ENCODE measurements around the gene SFTA2. TPM values are rescaled to one million over a fixed set of nuclear protein-coding genes. Genes with fewer than 3 reads are reported as not detected.
"Not testable (repeated sequence)": the region's sequence is repeated elsewhere in the genome, so short reads cannot be mapped to it uniquely, and the experiment has no call there.

SFTA2 gene
- total RNA-seq, 2 donors from 2014 or later: not detected

DNA sequence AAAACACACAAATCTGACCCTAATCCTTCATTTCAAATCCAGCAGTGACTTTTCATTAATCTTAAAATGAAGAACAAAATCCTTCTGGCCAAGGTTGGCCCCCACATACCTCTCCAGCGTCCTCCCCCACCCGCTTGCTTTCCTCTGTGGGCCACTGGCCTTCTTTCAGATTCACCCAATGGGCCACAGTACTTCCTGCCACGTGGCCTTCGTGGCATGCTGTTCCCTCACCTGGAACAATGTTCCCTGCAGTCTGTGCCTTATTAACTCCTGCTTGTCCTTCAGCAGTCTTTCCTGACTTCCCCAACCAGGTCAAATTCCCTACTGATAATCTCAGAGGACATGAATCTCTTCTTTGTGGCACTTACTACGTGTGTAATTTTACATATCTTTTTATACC, 29.3 kb downstream of the SFTA2 start:
- H3K4me1 ChIP-seq (ENCODE audit: control insufficient read depth in 1 of 2, low read depth in 2 of 2): peaks cover 0 to 5% of the 10 kb centered on the region in 2 donors
- no peaks in the 10 kb centered on the region for H3K27me3 ChIP-seq (replicated peaks; ENCODE audit: insufficient read depth)
- H3K4me3 ChIP-seq: no peak overlapping the region
- no peak for ATAC-seq (ENCODE audit: insufficient number of reproducible peaks, low FRiP score, low read depth)
- no peaks in the 10 kb centered on the region for H3K9me3 ChIP-seq
- TF ChIP-seq, protein P1, sequence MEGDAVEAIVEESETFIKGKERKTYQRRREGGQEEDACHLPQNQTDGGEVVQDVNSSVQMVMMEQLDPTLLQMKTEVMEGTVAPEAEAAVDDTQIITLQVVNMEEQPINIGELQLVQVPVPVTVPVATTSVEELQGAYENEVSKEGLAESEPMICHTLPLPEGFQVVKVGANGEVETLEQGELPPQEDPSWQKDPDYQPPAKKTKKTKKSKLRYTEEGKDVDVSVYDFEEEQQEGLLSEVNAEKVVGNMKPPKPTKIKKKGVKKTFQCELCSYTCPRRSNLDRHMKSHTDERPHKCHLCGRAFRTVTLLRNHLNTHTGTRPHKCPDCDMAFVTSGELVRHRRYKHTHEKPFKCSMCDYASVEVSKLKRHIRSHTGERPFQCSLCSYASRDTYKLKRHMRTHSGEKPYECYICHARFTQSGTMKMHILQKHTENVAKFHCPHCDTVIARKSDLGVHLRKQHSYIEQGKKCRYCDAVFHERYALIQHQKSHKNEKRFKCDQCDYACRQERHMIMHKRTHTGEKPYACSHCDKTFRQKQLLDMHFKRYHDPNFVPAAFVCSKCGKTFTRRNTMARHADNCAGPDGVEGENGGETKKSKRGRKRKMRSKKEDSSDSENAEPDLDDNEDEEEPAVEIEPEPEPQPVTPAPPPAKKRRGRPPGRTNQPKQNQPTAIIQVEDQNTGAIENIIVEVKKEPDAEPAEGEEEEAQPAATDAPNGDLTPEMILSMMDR (IDR thresholded peaks at IDR 0.05): no peak
- H3K36me3 ChIP-seq: peaks cover 7% of the 10 kb centered on the region
- no peak for DNase-seq (ENCODE audit: low spot score)
- no peak overlapping the region for H3K27ac ChIP-seq

DNA sequence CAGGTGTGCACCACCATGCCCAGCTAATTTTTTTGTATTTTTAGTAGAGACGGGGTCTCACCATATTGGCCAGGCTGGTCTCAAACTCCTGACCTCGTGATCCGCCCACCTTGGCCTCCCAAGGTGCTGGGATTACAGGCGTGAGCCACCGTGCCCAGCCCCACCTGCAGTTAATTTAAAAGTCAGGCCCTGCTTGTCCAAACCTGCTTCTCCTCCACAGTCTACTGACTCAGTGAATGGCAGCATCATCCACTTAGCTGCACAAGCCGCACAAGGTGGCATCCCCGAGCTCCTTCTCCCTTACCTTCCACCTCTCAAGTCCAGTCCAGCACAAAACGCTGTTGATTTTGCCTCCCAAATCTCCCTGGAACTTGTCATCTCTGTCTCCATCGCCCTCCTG, 29.8 kb downstream of the SFTA2 start:
- not testable (repeated sequence) for H3K4me3 ChIP-seq; H3K4me1 ChIP-seq (ENCODE audit: control insufficient read depth in 1 of 2, low read depth in 2 of 2); ATAC-seq (ENCODE audit: insufficient number of reproducible peaks, low FRiP score, low read depth)

DNA sequence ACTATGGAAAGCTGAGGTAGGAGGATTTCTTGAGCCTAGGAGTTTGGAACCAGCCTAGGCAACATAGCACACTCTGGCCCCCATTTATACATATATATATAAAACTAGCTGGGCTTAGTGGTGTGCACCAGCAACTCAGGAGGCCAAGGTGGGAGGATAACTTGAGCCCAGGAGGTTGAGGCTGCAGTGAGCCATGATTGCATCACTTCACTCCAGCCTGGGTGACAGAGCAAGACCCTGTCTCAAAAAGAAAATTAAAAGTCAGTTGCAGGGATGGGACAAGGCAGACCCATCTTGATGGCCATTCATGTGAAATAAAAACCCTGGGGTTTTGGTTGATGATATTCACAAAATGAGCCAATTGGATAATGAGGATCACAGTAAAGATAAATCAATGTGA, 30.5 kb downstream of the SFTA2 start:
- Histone ChIP-seq H3K36me3 (peaks cover 17% of the 10 kb centered on the region), H3K27ac (no peak overlapping the region), H3K9me3 (no peaks in the 10 kb centered on the region), H3K4me1 (ENCODE audit: control insufficient read depth in 1 of 2, low read depth in 2 of 2) (no peaks in the 10 kb centered on the region), H3K4me3 (no peak overlapping the region), H3K27me3 (replicated peaks; ENCODE audit: insufficient read depth) (no peaks in the 10 kb centered on the region)
- DNase-seq (ENCODE audit: low spot score): no peak
- ATAC-seq (ENCODE audit: insufficient number of reproducible peaks, low FRiP score, low read depth): no peak
- TF ChIP-seq, protein P1 (IDR thresholded peaks at IDR 0.05): no peak

More for the DNA sequence above, 29.8 kb downstream of the SFTA2 start:
- H3K27ac ChIP-seq; DNase-seq (ENCODE audit: low spot score); H3K9me3 ChIP-seq; H3K27me3 ChIP-seq (replicated peaks; ENCODE audit: insufficient read depth): not testable (repeated sequence)
- peaks cover 11% of the 10 kb centered on the region for H3K36me3 ChIP-seq

DNA sequence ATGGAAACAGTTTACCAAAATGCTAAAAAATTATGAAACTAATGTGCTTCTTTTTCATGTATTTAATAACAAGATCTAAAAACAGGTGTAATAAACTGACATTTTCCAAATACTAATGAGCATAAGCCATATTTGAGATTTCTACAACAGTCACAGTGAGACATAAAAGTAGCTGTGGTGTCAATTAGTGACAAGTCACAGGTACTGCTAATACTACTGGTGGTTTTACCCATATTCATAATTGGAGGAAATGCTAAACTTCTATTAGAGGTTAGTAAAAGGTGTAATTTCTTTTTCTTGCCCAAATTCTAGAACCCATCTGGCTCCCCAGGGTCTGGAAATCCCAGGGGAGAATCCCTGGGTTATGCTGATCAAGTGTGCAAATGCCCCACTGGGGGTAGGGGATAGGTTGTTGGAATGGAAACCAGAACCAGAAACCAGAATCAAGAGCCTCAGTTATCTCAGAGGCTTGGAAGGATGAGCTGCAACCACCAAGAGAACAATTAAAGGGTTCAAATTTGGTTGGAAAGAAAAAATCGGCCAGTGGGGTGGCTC, 31.0 kb downstream of the SFTA2 start:
- TF ChIP-seq, protein P1 (IDR thresholded peaks at IDR 0.05): no peak
- Histone ChIP-seq H3K9me3 (no peaks in the 10 kb centered on the region), H3K27me3 (replicated peaks; ENCODE audit: insufficient read depth) (no peaks in the 10 kb centered on the region), H3K36me3 (peaks cover 18% of the 10 kb centered on the region), H3K4me1 (ENCODE audit: control insufficient read depth in 1 of 2, low read depth in 2 of 2) (no peaks in the 10 kb centered on the region), H3K27ac (no peak overlapping the region), H3K4me3 (no peak overlapping the region)
- DNase-seq (ENCODE audit: low spot score): no peak
- no peak for ATAC-seq (ENCODE audit: insufficient number of reproducible peaks, low FRiP score, low read depth)

DNA sequence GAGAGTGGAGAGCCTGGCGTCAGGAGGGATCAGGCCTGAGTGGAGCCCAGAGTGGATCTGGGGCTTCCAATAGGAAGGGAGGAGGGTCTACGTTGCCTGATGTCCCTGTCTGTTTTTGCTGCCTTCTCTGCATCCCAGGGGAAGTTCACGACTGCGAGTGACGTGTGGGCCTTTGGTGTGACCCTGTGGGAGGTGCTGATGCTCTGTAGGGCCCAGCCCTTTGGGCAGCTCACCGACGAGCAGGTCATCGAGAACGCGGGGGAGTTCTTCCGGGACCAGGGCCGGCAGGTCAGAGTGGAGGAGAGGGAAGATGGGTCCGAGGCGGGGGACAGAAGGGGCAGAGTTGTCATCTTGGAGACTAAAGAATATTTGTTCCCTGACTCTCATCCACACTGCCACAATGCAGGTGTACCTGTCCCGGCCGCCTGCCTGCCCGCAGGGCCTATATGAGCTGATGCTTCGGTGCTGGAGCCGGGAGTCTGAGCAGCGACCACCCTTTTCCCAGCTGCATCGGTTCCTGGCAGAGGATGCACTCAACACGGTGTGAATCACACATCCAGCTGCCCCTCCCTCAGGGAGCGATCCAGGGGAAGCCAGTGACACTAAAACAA, 33.1 kb downstream of the SFTA2 start:
- Histone ChIP-seq H3K27me3 (replicated peaks; ENCODE audit: insufficient read depth) (no peaks in the 10 kb centered on the region), H3K9me3 (no peaks in the 10 kb centered on the region), H3K4me3 (no peak overlapping the region), H3K36me3 (peaks cover 33% of the 10 kb centered on the region), H3K27ac (no peak overlapping the region), H3K4me1 (ENCODE audit: control insufficient read depth in 1 of 2, low read depth in 2 of 2) (no peaks in the 10 kb centered on the region)
- DNase-seq (ENCODE audit: low spot score): no peak
- TF ChIP-seq, protein P1 (IDR thresholded peaks at IDR 0.05): no peak
- ATAC-seq (ENCODE audit: insufficient number of reproducible peaks, low FRiP score, low read depth): no peak

DNA sequence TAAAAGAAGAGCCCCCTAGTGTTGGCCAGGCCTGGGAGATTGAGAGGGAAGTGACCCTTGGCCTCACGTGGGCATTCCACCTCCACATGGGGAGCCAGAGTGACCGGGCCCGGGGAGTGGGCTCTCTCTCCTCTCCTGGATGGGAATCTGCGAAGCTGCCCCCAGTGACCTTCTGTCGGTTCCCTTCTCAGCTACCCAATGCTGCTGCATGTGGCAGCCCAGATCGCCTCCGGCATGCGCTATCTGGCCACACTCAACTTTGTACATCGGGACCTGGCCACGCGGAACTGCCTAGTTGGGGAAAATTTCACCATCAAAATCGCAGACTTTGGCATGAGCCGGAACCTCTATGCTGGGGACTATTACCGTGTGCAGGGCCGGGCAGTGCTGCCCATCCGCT, 34.1 kb downstream of the SFTA2 start:
- H3K4me1 ChIP-seq (ENCODE audit: control insufficient read depth in 1 of 2, low read depth in 2 of 2): no peaks in the 10 kb centered on the region
- no peak overlapping the region for H3K4me3 ChIP-seq
- H3K27me3 ChIP-seq (replicated peaks; ENCODE audit: insufficient read depth): no peaks in the 10 kb centered on the region
- TF ChIP-seq, protein P1 (IDR thresholded peaks at IDR 0.05): no peak
- DNase-seq (ENCODE audit: low spot score) (no peak), ATAC-seq (ENCODE audit: insufficient number of reproducible peaks, low FRiP score, low read depth) (no peak)
- no peaks in the 10 kb centered on the region for H3K9me3 ChIP-seq
- no peak overlapping the region for H3K27ac ChIP-seq
- peaks cover 41% of the 10 kb centered on the region for H3K36me3 ChIP-seq
